ENCODE results near the gene KCNJ12.
"Not testable (repeated sequence)": the region's sequence is repeated elsewhere in the genome, so short reads cannot be mapped to it uniquely, and the experiment has no call there.

The KCNJ12 gene

GRCh38 chr17:21408766-21409300 lies 32.7 kb downstream of the KCNJ12 start:
- DNase-seq = not testable (repeated sequence)

- not testable (repeated sequence) for DNase-seq
Observed at GRCh38 chr17:21409388-21409787, 33.2 kb downstream of the KCNJ12 start.

DNA sequence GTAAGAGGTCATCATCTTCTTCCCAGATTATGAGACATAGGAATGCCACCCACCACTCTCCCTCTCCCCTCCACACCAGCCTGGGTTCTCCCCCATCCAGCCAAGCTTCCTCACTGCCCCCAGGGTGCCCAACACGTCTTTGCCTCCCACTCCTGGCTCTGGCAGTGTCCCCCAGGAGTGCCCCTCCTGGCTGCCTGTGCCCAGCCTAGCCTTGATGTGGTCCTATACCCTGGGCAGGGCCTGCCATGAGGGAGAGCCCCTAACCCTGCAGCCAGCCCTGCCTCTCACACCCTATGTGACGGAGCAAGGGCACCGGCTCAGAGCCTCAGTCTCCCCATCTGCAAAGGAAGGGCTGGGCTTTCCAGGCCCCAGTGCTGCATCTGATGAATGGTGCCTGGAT lies 33.8 kb downstream of the KCNJ12 start:
- DNase-seq = not testable (repeated sequence)

DNA sequence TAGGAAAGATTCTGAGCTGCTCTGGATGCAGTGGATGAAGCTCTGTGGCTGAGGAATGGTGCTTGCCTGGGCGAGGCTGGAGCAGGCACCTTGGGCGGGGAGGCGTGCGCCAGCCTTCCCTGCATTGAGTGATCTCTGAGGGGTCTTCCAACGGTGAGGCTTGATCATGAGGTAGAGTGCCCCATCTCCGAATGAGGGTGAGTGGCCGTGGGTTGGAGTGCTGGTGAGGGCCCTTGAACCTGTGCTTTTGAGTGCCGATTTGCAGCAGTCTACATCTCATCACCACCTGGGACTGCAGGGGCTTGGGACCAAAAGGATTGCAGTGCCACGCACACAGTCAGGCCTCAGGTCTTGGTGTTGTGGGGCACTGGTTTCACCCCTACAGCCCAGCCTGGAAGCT lies 34.2 kb downstream of the KCNJ12 start:
- not testable (repeated sequence) for DNase-seq

DNA sequence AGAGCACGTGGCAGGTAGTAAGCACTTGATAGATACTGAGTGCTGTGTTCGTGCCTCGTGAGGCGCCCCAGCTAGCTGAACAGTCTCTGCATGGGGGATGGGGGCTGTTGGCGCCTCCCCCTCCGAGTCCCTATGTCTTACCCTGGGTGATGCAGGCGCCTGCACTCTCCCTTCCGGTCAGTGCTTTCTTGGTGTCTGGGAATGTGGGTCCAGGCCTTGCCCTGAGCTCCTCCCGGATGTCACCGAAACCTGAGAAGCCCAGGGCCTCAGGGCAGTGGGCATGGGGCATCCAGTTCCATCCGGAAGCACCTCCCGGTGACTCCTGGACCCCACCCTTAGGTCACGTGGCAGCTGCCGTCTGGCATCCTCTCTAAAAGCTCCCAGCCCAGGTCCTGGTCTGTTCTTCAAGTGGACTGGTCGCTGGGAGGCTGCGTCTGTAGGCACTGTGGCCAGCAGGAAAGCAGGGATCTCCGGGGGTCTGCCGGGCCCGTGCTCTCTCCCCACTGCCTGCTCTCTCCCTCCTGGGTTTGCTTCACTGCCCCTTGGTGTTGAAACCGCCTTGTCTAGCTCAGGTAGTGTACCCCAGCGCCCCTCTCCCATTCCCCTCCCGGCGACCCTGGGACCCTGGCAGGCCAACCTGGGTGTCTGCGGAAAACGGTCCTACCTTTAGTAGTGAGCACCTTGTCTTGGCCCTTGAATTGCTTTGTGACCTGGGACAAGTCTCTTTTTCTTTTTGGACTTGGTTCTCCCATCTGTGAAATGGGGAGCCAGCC lies 34.9 kb downstream of the KCNJ12 start:
- not testable (repeated sequence) for DNase-seq

DNA sequence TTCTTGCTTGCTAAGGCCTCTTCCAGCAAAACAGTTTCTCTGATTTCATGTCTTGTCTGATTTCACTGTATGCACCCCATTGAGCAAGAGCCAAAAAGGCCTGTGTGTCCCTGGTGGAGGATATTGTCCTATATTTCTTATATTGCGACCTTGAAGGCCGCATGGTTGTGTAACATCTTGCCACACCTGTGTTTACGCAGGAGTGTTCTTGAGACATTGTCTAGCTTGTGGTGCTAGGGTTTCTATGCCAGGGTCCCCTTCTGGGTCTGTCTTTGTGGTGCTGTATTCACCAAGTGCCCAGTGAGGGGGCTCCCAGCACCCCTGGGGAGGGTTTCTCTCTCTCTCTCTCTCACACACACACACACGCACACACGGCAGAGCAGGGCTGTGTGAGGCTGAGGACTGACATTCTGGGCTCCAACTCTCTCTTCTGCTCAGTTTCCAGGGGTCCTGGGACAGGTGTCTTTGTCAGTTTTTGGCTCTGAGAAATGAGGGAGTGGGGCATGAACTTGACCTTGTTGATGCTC lies 35.6 kb downstream of the KCNJ12 start:
- not testable (repeated sequence) for DNase-seq

- not testable (repeated sequence) for DNase-seq
Observed at GRCh38 chr17:21412207-21412681, 36.1 kb downstream of the KCNJ12 start.

- DNase-seq = not testable (repeated sequence)
Observed at GRCh38 chr17:21413570-21414279, 37.6 kb downstream of the KCNJ12 start.

DNA sequence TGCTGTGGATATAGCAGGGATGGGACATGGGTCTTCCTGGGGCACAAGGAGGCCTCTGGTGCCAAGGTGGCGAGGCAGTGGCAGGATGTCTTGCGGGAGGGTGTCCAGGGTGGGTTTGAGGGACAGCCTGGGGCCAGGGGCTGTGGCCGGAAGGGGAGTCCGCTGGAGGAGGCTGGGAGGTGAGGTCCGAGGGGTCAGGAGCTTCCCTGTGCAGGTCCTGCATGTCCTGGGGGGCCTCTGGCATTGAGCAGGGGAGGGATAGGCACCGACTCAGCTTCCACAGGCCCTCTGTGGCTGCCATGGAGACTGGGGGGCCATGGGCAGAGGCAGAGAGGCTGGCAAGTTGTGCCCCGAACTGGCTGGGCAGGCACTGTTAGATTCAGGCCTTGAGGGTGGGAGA lies 38.5 kb downstream of the KCNJ12 start:
- not testable (repeated sequence) for DNase-seq

GRCh38 chr17:21415166-21415990 lies 39.2 kb downstream of the KCNJ12 start:
- DNase-seq = not testable (repeated sequence)

DNA sequence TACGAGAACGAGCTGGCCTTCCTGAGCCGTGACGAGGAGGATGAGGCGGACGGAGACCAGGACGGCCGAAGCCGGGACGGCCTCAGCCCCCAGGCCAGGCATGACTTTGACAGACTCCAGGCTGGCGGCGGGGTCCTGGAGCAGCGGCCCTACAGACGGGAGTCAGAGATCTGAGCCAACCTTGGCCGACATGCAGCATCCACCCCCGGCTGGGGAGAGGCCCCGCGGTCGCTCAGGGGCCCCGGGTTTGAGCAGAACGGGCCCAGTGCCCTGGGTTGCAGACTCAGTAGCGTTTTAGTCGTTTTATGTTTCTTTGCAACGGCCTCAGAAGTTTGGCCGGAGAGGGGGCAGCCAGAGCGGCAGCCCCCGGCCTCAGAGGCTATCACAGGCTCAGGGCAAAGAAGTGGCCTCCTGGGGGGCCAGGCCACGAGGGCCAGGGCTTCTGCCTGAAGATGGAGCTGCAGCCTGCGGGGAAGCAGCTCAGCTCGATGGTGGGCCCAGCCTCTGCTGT lies 40.4 kb downstream of the KCNJ12 start:
- not testable (repeated sequence) for DNase-seq

- DNase-seq = not testable (repeated sequence)
Observed at GRCh38 chr17:21417349-21417748, 41.2 kb downstream of the KCNJ12 start.

DNA sequence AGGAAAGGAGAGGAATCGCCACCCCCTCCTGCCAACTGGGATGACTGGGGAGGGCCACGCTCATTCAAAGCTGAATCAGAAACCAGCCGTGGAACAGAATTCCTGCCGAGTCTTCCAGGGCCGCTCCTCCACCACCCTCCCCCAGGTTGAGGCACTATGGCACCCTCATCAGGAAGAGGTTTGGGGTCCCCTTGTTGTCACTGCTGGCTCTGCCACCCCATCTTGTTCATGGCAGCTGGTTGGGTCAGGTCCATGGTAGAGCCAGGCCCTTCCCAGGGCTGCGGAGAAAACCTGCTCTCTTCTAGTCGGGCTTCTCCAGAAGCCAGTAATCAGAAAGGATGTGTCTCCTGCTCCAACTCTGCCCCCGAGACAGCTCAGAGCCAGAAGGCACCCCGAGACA lies 41.8 kb downstream of the KCNJ12 start:
- DNase-seq = no peak

DNA sequence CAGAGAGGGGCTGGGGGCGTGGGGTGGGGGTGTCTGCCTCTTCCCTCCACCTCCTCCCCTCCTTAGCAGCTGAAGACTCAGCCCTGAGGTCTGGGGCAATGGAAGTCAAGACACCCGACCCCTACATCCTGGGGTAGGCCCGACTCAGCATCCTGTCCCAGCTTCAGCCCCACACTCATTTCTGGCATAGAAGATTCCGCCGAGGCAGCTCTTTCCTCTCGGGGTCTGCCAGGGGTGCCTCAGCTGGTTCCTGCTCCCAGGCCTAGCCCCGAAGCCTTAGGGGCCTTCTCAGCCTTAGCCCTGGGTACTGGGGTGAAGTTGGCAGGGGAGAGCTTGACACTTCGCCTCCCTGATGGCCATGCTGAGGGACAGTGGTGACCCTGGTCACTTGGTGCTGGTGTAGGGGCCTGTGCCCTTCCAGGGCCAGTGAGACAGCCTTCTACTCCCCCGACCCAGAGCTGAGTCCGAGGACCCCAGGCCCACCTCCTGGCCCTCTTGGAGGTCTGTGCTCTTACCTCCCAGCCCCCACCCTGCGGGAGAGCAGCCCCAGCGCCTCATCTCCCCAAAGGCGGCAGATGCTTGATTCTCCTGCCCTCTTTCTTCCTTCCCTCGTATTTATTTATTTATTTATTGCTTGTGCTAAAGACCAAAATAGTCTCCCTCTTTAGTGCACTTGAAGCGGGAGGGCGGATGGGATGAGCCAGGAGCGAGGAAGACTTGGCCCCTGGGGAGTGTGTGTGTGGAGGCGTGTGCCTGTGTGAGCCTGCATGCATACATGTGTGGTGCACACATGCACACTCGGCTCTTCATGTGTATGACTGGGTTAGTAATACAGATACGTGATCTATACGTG lies 42.5 kb downstream of the KCNJ12 start:
- no peak for DNase-seq

- DNase-seq = no peak
Observed at GRCh38 chr17:21419299-21420239, 43.4 kb downstream of the KCNJ12 start.

DNA sequence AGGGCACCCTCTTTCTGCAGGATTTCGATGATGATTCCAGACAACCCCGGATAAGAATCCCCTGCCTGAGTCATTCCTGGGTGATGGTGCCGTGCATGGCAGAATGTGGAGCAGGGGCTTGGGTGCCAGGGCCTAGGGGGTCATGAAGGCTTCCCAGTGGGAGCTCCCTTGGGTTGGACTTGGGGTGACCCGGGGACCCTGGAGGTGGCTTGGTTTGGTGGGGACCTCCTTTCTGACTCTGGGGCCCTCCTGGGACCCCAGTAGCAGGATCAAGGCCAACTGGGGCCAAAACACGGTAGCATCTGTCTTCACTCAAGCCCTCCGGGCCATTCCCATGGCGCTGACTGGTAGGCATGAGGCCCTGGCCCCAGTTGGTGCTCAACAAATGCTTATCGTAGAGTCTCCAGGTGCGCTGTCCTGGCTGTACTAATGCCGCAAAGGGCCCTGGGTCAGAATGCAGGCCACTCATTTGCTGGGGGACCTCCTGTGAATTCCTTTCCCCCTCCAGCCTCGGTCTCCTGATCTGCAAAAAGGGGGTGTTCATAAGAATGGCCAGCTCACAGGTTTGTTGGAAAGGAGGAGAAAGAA lies 44.4 kb downstream of the KCNJ12 start:
- not testable (repeated sequence) for DNase-seq

DNA sequence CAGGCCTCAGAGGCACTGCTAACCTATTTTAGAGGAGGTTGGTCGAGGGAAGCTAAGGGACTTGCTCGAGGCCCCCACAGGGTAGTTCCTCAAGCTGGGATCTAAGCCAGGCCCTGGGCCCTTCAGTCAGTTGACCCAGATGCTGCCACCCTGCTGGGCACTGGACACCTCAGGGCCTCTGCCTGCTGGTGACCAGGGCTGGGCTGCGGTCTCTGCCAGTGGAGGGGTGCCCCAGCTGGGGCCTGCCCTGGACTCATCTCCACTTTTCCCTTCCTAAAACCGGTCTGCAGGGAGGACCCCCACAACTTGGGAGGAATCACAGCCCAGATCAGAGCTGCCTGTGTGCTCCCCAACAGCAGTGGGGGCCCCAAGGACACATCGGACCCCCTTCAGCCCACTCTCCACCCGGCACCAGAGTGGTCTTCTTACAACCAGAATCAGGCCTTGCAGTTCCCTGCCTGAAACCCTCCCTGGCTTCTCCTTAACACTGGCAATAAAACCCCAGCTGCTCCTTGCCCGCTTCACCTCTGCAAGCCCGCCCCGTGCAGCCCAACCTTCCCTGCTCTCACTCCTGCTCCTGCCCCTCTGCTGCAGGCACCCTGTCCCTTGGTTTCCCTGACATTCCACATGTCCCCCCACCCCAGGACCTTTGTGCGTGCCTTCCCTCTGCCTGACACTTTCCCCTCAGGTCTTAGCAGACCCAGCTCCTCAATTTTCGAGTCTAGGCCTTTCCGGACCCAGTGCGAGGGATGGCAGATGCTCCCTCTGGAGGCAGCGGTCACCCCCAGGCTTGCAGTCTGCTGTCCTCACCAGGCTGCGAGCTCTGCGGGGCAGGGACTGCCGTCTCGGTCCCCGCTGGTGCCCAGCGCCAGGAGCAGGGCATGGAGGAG lies 45.5 kb downstream of the KCNJ12 start:
- not testable (repeated sequence) for DNase-seq

DNA sequence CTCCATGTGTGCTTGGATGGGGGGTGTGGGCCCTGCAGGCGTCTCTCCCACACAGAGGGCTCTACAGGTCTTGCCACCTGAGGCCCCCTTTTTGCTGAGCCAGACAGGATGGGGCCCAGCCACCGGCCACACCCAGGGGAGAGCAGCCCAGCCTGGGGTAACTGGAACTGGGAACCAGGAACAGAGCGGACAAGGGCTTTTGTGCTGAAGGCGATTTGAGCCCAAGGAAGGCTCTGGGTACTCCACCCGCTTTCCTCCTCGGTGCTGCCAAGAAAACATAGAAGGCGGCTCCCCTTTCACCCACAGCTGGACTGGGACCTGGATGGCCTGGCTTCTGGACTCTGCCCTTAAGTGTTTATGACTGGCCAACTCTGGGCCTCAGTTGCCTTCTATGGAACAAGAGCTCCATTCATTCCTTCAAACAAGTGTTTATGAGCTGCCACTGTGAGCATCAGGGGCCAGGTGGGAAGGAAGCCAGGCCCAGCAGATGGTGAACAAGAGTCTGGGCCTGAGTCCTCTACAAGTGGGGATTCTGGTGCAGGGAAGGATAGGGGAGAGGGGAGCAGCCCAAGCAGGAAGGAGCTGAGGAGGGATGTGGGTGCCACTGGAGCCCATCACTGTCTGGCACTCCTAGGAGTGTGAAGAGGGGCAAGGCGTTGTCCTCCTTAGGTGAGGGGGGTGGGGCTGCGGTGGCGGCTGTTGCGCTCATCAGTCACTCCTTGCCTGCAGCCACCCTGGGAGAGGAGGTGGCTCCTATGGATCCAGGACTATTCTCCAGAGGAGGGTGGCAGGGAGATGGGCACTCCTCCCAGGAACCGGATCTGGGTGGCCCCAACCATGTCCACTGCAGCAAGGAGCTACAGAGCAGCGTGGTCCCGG lies 46.4 kb downstream of the KCNJ12 start:
- not testable (repeated sequence) for DNase-seq
